Measurements from ENCODE around the gene ARHGAP27.

ARHGAP27 gene

DNA sequence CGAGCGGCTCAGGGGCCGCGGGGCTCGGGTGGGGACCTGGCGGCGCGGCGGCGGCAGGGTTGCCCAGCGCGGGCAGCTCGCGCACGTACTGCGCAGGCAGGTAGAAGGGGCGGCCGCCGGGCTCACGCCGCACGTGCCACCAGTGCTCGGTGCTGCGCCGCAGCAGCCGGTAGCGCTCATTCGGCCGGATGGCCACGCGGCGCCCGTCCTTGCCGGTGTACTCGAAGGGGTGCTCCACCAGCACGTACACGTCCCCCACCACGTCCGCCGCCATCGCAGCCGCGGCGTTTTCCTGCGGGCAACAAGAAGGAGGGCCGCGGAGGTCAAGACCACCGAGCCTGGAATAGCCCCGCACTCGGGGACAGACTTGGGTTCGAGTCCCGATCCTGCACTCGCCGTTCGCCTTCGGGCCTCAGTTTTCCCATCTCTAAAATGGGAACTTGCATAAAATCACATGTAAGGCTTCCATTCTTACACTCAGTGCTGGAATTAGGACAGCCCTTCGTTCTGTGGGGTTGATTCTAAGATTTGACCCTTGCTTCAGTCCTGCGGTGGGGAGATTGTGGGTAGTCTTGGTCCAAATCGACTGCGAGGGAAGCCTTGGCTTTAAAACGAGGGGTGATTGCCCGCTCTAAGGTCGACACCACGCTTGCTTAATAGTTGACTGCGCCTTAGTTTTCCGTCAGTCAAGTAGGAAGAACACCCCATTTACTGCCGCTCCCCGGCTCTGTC, 2.5 kb downstream of the ARHGAP27 start:
- no peak for DNase-seq (ENCODE audit: low read depth)

DNA sequence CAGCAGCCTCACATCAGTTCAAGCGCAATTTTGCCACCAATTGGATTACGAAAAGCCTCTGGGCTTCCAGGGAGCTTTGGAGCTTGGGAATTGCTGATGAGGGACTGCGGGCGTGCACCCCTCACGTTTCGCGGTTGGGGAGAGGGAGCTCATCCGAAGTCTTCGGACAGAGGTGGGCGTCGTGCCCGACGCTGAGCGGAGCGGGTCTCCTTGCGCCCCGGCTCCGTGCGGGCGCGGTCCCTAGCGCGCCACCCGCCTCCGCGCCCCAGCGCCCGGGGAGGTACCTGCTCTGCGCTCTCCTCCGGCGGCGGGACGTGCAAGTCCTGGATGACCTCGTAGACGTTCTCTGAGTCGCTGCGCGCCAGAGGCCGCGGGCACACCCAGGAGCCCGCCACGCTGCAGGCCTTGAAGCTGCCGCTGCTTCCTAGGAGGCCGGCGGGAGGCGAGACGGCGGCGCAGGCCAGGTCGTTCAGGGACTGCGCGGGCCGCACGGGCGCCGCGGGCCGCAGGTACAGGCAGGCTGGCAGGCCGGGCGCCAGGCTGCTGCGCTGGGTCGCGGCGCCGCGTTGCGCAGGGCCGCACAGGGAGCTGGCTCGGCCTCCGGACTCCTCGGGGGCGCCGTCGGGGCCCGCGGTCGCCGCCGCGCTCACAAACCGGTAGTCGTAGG, 3.2 kb downstream of the ARHGAP27 start:
- no peak for DNase-seq (ENCODE audit: low read depth)

- no peak for DNase-seq (ENCODE audit: low read depth)
Measured at GRCh38 chr17:45428931-45429338, 3.7 kb downstream of the ARHGAP27 start.

DNA sequence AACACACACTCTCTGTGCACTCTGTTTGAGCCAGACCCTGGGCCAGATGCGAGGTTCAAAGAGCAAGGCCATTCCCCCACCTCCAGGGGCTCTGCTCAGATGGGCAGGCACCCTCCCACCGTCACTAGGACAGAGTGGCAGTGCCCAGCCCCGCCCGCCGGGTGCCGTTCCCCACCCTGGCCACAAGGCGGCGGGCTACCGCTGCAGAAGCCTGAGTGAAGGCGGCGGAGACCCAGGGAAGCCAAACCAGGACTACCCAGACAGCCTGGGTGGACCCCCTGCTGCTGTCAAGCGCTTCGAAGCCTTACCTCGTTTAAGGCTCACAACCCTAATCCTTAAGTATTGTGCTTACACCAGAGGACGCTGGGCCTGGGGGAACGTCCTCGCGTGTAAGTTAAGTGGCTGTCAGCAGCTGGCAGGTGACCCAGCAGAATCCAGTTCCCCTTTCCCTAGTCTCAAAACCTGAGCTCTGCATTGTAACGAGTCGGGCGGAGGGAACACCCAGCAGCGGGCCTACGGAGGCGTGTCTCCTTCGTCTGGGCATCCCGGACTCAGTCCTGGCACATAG, 4.5 kb downstream of the ARHGAP27 start:
- peak; percentile 67 for DNase-seq (ENCODE audit: low read depth)

- DNase-seq (ENCODE audit: low read depth), result no peak
Measured at GRCh38 chr17:45427181-45427835, 5.4 kb downstream of the ARHGAP27 start.

DNA sequence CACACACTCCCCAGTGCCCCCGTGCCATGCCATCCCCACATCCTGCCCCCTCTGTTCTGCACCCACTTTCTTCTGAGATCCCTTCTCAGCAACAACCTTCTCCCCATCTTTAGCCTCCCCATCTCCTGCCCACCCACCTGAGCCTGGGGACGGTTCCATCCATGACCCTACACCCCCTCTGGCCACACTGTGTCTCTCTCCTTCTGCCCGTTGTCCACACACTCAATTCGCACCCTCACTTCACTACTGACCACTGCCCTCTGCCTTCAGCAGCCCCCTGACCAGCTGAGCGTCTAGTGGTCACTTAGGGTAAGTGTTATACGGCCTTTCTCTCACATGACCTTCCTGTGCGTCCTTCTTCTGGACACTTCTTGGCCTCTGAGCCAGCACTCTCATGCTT, 6.1 kb downstream of the ARHGAP27 start:
- no peak for DNase-seq (ENCODE audit: low read depth)

GRCh38 chr17:45425984-45426413, 6.7 kb downstream of the ARHGAP27 start:
- no peak for DNase-seq (ENCODE audit: low read depth)

- no peak for DNase-seq (ENCODE audit: low read depth)
Measured at GRCh38 chr17:45425125-45425983, 7.3 kb downstream of the ARHGAP27 start.

GRCh38 chr17:45424769-45425124, 7.9 kb downstream of the ARHGAP27 start:
- no peak for DNase-seq (ENCODE audit: low read depth)

DNA sequence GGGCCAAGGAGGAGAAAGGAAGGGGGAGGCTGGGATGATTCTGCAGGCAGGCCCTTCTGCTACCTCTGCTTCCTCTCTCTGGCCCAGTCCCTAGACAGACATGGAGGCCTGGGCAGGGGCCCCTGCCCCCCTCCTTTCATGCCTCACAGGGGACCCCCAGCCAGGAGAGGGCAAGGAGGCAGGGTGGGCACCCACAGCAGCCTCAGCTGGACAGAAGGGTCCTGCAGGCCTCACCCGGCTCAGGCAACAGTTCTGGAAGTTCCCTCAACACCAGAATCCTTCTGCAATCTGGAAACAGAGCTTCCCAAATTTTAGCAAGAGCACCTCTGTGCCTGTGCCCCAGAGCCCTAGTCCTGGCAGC, 8.7 kb downstream of the ARHGAP27 start:
- DNase-seq (ENCODE audit: low read depth), result no peak

DNA sequence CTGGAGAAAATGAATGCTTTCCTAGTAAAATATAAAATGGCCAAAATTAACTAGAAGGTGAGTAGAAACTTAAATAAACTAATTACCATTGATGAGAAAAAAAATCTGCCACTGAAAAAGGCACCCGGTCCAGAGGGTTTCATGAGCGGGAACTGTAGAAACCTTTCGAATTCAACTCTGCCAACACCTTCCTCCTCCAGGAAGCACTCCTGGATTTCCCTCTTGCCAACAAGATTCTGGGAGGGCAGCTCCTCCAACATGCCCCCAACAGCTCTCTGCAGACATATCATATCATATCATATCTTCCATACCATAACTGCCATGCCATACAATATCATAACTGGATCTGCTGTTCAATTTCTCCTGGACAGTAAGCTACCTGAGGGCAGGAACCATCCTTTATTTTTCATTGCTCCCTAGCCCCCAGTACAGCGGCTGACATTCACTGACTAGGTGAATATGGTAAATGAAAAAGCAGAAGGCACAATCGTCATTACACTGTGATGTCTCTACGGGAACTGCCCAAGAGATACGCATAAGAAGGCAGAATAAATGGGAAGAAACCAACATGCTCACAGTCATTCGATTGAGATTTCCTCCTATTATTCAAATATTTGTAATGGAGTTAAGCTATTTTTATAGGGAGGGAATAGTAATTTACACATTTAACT, 9.2 kb downstream of the ARHGAP27 start:
- no peak for DNase-seq (ENCODE audit: low read depth)

DNA sequence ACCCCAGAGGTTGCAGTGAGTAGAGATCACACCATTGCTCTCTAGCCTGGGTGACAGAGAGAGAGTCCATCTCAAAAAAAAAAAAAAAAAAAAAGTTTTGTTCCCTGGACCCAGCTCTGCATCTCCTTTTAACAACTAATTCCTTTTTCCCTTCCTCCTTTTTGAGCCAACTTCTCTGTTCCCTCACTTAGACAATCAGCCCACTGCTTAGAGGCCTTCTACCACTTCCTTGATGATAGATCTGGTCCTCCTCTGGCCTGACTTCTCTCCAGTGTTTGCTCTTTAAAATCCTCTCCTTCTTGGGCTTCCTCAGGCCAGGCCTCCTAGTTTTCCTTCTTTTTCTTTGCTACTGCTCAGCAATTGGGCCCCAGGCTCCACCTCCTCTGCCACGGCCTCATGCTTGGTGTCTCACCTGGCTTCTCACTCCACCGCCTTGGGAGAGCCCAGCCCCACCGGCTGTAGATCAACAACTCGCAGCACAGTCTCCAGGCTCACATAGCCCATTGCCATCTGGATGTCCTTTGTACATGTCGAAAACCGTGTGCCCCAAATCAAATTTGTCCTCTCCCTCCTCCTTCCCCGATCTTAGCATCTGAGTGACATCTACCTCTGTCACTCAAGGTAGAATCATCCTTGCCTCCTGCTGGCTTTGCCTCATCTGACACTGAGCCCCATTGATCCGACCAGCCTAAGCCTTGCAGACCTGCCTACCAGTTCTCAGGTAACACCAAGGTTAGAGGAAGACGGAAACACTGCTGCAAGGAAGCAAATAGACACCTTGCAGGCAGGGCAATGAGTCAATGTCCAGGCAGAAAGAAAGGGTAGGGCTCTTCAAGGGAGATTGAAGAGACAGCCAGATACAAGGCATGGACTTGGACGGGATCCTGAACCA, 17.4 kb downstream of the ARHGAP27 start:
- DNase-seq (ENCODE audit: low read depth), result no peak

DNA sequence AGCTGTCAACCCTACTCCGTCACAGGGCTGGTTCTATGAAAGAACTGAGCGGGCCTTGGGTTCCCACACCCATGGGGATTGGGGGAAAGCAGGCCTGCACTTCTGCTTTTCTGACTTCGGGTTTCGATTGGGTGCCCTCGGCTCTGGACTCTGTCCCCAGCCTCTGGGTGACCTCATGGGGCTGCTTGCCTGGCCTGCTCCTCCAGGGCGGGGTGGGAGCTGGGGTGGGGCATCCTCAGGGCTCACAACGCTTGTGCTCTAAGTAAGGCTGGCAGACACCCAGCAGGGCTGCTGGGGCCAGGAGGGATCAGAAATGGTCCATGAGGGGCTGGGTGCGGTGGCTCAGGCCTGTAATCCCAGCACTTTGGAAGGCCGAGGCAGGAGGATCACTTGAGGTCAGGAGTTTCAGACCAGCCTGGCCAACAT, 19.2 kb downstream of the ARHGAP27 start:
- no peak for DNase-seq (ENCODE audit: low read depth)

DNA sequence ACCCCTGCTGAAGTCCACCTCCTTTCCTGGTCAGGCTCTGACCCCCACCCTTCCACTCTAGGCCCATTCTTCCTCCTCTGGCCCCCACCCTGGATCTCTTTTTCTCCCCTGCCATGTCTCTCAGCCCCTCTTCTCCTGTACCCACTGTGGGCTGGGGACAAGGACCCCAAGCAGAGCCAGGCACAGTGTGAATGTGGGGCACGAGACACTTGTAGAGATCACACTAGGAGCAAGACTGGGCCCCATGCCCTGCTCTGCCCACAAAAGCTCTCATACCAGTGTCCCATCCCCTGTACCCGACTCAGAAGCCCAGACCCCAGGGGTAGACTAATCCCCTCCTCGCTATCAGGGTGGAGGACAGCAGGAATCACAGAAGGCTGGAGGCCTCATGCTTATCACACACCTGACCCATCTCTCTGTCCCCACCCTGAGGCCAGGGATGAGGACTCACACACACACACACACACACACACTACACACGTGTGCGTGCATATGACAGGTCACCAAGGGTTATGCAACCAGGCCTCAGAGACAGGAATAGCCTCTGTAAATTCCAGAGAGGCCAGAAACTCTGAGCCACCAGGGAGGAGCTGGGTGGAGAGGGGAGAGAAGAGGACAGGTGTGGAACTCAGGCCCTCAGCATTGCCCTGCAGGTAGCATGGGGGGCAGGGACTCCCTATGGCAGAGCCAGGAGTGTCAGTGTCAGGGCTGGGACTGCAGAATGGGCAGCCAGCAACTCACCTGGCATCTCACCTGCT, 21.1 kb downstream of the ARHGAP27 start:
- no peak for DNase-seq (ENCODE audit: low read depth)

DNA sequence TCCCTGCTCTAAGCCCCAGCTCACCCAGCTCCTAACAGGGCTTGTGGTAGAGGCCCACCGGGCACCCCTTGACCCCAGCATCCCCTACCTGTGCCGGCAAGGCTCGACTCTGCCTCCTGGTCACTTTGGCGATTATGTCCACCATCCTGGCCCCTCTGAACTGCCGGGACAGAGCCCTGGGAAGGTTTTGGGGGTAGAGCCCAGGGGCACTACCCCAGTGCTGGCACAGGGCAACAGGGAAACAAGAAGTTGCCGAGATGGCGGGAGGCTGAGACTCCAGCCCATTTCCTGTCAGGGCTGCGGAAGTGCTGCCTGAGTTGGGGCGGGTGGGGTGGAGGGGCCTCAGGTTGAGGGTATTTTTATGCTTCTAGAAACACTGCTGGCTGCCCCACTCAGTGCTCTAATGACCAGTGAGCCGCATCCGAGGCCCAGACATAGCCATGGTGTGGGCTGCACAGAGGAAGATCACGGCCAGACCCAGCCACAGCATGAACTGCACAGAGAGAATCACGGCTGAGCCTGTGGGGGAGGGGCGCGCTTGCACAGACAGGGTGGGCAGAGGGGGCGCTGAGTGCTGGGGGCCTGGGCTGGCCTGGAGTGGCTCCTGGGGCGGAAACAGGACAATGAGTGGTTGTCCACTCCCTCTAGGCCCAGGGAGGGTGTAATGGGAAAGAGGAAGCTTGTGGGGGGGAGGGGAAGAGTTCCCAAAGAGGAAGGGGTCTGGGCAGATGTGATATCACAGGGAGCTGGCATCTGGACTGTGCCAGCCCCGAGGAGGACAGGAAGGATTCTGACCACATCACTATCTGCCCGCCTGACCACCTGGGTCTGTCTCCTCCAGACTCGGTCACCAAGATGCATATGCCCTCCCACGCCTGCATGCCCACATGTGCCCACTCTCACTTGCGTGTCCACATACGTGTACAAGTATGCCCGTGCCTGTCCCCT, 22.3 kb downstream of the ARHGAP27 start:
- DNase-seq (ENCODE audit: low read depth), result peak; percentile 34

- DNase-seq (ENCODE audit: low read depth), result no peak
Measured at GRCh38 chr17:45409659-45410076, 23.0 kb downstream of the ARHGAP27 start.

DNA sequence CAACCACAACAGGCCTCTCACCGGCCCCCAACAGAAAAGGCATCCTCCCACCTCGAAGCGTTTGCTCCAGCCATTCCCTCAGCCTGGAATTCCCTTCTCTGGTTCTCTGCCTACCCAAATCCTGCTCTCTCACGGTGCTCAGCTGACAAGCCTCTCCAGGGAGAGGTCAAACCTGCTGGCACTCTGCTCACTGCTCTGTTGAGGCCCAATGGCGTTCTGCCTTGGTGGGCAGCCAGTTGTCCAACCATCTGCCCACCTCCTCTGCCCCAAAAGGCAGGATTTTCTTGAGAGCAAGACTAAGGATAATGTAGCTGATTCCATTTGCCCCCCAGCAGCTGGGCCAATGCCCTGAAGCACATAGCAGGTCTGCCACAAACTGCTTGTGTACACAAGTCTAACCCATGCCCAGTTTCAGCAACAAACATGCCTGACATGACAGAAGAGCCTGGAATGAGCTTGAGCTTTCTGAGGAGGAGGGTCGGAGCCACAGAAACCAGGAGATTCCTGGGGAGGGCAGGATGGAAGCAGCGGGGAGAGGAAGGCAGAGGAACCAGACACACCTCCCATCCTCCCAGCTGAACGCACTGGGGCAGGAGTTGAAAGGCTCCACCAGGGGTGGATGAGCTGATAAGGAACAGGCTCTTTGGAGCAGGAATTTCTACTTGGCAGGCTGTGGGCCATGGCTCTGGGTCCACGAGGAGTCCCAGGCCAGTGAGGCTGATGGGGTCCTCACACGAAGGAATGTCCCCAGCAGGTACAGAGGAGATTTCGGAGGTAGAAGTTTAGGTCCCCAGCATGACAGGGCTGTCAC, 23.9 kb downstream of the ARHGAP27 start:
- no peak for DNase-seq (ENCODE audit: low read depth)

GRCh38 chr17:45406107-45406506, 26.6 kb downstream of the ARHGAP27 start:
- no peak for DNase-seq (ENCODE audit: low read depth)

Measured in stimulated activated CD8-positive, alpha-beta memory T cell treated with anti-CD3 and anti-CD28 coated beads, Interleukin-15, amount 100 ng/mL, for 24 hours (primary cell).